PC-9 (cell line): ENCODE measurements around the gene CNN2.

Experiments used
- EZH2 ChIP-seq: fragments of 200-600 bp; sonication (generic); IDR thresholded peaks from 2 replicates; pipeline ENCODE4 v1.8.0; 2017; ENCODE audit warnings: antibody characterized with exemption, low read depth
- TF ChIP-seq, protein P1 (sequence below): fragments of 200-600 bp; sonication (generic); conservative IDR thresholded peaks from 2 replicates; pipeline ENCODE4 v1.6.1; 2017; ENCODE audit warnings: mixed run types, antibody characterized with exemption, mild to moderate bottlenecking, moderate library complexity

DNA sequence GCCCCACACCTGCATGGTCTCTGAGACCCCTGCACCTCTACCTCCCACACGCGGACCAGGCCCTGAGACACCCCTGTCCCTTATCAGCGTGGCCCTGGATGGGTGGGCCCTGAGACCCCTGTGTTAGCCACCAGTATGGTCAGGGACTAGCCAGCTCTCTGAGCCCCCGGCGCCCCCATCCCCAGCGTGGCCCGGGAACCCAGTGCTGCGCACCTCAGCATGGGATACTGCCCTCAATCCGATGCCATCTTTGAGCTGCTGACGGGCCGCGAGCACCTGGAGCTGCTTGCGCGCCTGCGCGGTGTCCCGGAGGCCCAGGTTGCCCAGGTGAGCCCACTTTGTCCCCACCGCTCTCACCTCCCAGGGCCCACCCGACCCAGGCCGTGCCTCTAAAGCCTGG is 35.6 kb downstream of the CNN2 start:
- TF ChIP-seq EZH2: no peak
- TF ChIP-seq, protein P1, sequence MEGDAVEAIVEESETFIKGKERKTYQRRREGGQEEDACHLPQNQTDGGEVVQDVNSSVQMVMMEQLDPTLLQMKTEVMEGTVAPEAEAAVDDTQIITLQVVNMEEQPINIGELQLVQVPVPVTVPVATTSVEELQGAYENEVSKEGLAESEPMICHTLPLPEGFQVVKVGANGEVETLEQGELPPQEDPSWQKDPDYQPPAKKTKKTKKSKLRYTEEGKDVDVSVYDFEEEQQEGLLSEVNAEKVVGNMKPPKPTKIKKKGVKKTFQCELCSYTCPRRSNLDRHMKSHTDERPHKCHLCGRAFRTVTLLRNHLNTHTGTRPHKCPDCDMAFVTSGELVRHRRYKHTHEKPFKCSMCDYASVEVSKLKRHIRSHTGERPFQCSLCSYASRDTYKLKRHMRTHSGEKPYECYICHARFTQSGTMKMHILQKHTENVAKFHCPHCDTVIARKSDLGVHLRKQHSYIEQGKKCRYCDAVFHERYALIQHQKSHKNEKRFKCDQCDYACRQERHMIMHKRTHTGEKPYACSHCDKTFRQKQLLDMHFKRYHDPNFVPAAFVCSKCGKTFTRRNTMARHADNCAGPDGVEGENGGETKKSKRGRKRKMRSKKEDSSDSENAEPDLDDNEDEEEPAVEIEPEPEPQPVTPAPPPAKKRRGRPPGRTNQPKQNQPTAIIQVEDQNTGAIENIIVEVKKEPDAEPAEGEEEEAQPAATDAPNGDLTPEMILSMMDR: no peak
